Activated CD4-positive, CD25-positive, alpha-beta regulatory T cell treated with anti-CD3 and anti-CD28 coated beads, Interleukin-2, amount 50 U/mL, for 24 hours (primary cell): Measurements from ENCODE around the gene CAVIN3.
"Not testable (repeated sequence)": the region's sequence is repeated elsewhere in the genome, so short reads cannot be mapped to it uniquely, and the experiment has no call there.

Source experiments
- ATAC-seq, 2 donors: fragments of 150-1000 bp; cut with Tn5 transposase; one replicate each; pipeline ENCODE4 v1.10.0; 2021; ENCODE audit warnings: mild to moderate bottlenecking in 1 of 2, moderate library complexity in 1 of 2

The CAVIN3 gene

GRCh38 chr11:6323291-6323905 is 3.1 kb upstream of the CAVIN3 start:
- ATAC-seq, result no peak

GRCh38 chr11:6321961-6322362 is 1.7 kb upstream of the CAVIN3 start:
- ATAC-seq, result peak; percentile 49 to 50

GRCh38 chr11:6321356-6321755 is 1.1 kb upstream of the CAVIN3 start:
- no peak for ATAC-seq

GRCh38 chr11:6319704-6320410 is 444 bp downstream of the CAVIN3 start:
- ATAC-seq, result peak; percentile 36 to 37

GRCh38 chr11:6319001-6319703 is 1.1 kb downstream of the CAVIN3 start:
- ATAC-seq, result no peak

GRCh38 chr11:6318204-6318603 is 2.1 kb downstream of the CAVIN3 start:
- ATAC-seq, result no peak

GRCh38 chr11:6315811-6316425 is 4.4 kb downstream of the CAVIN3 start:
- ATAC-seq, result peak in 1 of 2 donors; percentile 42

GRCh38 chr11:6312106-6312505 is 8.2 kb downstream of the CAVIN3 start:
- no peak for ATAC-seq

- no peak for ATAC-seq
These were observed 12.4 kb downstream of the CAVIN3 start for GRCh38 chr11:6307876-6308275.

GRCh38 chr11:6305297-6305696 is 15.0 kb downstream of the CAVIN3 start:
- no peak for ATAC-seq

GRCh38 chr11:6303661-6304060 is 16.6 kb downstream of the CAVIN3 start:
- no peak for ATAC-seq

- no peak for ATAC-seq
These were observed 19.2 kb downstream of the CAVIN3 start for GRCh38 chr11:6301096-6301495.

GRCh38 chr11:6300325-6300724 is 20.0 kb downstream of the CAVIN3 start:
- no peak for ATAC-seq

- no peak for ATAC-seq
These were observed 21.7 kb downstream of the CAVIN3 start for GRCh38 chr11:6298605-6299004.

- ATAC-seq, result no peak
These were observed 22.5 kb downstream of the CAVIN3 start for GRCh38 chr11:6297831-6298230.

GRCh38 chr11:6285019-6285418 is 35.3 kb downstream of the CAVIN3 start:
- ATAC-seq, result no peak

GRCh38 chr11:6284250-6284649 is 36.1 kb downstream of the CAVIN3 start:
- ATAC-seq, result no peak

- no peak for ATAC-seq
These were observed 36.8 kb downstream of the CAVIN3 start for GRCh38 chr11:6283453-6284023.

GRCh38 chr11:6280809-6281208 is 39.5 kb downstream of the CAVIN3 start:
- not testable (repeated sequence) for ATAC-seq

GRCh38 chr11:6273188-6273587 is 47.1 kb downstream of the CAVIN3 start:
- no peak for ATAC-seq

GRCh38 chr11:6271598-6271997 is 48.7 kb downstream of the CAVIN3 start:
- no peak for ATAC-seq

GRCh38 chr11:6270584-6271246 is 49.6 kb downstream of the CAVIN3 start:
- ATAC-seq, result no peak

- ATAC-seq, result no peak
These were observed 50.3 kb downstream of the CAVIN3 start for GRCh38 chr11:6269994-6270393.
